ENCODE data around the gene DKKL1.

The DKKL1 gene

GRCh38 chr19:49409441-49410029 is 45.9 kb downstream of the DKKL1 start:
- TF ChIP-seq ISL1 (CRISPR knock-in tag; IDR thresholded peaks at IDR 0.05) = no peak

GRCh38 chr19:49411681-49412326 is 48.1 kb downstream of the DKKL1 start:
- ATAC-seq = no peak
- no peak for TF ChIP-seq ARNTL (CRISPR knock-in tag; IDR thresholded peaks at IDR 0.05; ENCODE audit: borderline replicate concordance, low read depth)
- no peak for TF ChIP-seq PPARA (CRISPR knock-in tag; IDR thresholded peaks at IDR 0.05; ENCODE audit: borderline replicate concordance)

More at GRCh38 chr19:49409441-49410029, 45.9 kb downstream of the DKKL1 start:
- ATAC-seq = no peak

- no peak for ATAC-seq
- TF ChIP-seq SNAI2 (CRISPR knock-in tag; IDR thresholded peaks at IDR 0.05) = no peak
- no peak for TF ChIP-seq ZNF70 (CRISPR knock-in tag; IDR thresholded peaks at IDR 0.05)
- TF ChIP-seq CSRNP3 (CRISPR knock-in tag; IDR thresholded peaks at IDR 0.05) = no peak
- TF ChIP-seq TCF4 (CRISPR knock-in tag; IDR thresholded peaks at IDR 0.05; ENCODE audit: borderline replicate concordance) = no peak
- TF ChIP-seq POU6F1 (CRISPR knock-in tag; IDR thresholded peaks at IDR 0.05; ENCODE audit: borderline replicate concordance, low read depth) = no peak
- no peak for TF ChIP-seq TSHZ2 (CRISPR knock-in tag; IDR thresholded peaks at IDR 0.05)
- TF ChIP-seq ZNF8 (CRISPR knock-in tag; IDR thresholded peaks at IDR 0.05) = no peak
- no peak for TF ChIP-seq PATZ1 (CRISPR knock-in tag; IDR thresholded peaks at IDR 0.05; ENCODE audit: borderline replicate concordance)
- no peak for TF ChIP-seq OSR1 (CRISPR knock-in tag; IDR thresholded peaks at IDR 0.05)
- no peak for TF ChIP-seq GLIS3 (CRISPR knock-in tag; IDR thresholded peaks at IDR 0.05)
- TF ChIP-seq ARNTL (CRISPR knock-in tag; IDR thresholded peaks at IDR 0.05; ENCODE audit: borderline replicate concordance, low read depth) = no peak
- TF ChIP-seq CREB5 (CRISPR knock-in tag; IDR thresholded peaks at IDR 0.05; ENCODE audit: low read depth) = no peak
- TF ChIP-seq ESRRG (CRISPR knock-in tag; IDR thresholded peaks at IDR 0.05) = no peak
Measured at GRCh38 chr19:49413348-49413747, 49.7 kb downstream of the DKKL1 start.

GRCh38 chr19:49414256-49414655 is 50.6 kb downstream of the DKKL1 start:
- no peak for ATAC-seq
- TF ChIP-seq OSR1 (CRISPR knock-in tag; IDR thresholded peaks at IDR 0.05) = no peak
- TF ChIP-seq CSRNP3 (CRISPR knock-in tag; IDR thresholded peaks at IDR 0.05) = no peak
- no peak for TF ChIP-seq POU6F1 (CRISPR knock-in tag; IDR thresholded peaks at IDR 0.05; ENCODE audit: borderline replicate concordance, low read depth)
- TF ChIP-seq ZFP30 (CRISPR knock-in tag; IDR thresholded peaks at IDR 0.05) = no peak
- TF ChIP-seq ZFP3 (CRISPR knock-in tag; IDR thresholded peaks at IDR 0.05) = no peak
- no peak for TF ChIP-seq PATZ1 (CRISPR knock-in tag; IDR thresholded peaks at IDR 0.05; ENCODE audit: borderline replicate concordance)
- TF ChIP-seq TOX (CRISPR knock-in tag; IDR thresholded peaks at IDR 0.05; ENCODE audit: borderline replicate concordance) = no peak
- TF ChIP-seq GLIS3 (CRISPR knock-in tag; IDR thresholded peaks at IDR 0.05) = no peak
- no peak for TF ChIP-seq BACH2 (CRISPR knock-in tag; IDR thresholded peaks at IDR 0.05; ENCODE audit: borderline replicate concordance)
- no peak for TF ChIP-seq ISL1 (CRISPR knock-in tag; IDR thresholded peaks at IDR 0.05)
- no peak for TF ChIP-seq RARB (CRISPR knock-in tag; IDR thresholded peaks at IDR 0.05)
- no peak for TF ChIP-seq ZNF70 (CRISPR knock-in tag; IDR thresholded peaks at IDR 0.05)
- TF ChIP-seq TCF4 (CRISPR knock-in tag; IDR thresholded peaks at IDR 0.05; ENCODE audit: borderline replicate concordance) = no peak
